Esophagus squamous epithelium (tissue), 4 donors: ENCODE measurements around the gene GOLGA8R.
"Not testable (repeated sequence)": the region's sequence is repeated elsewhere in the genome, so short reads cannot be mapped to it uniquely, and the experiment has no call there.

Experiments
- CTCF ChIP-seq, 6 experiments: fragments of 450-650 bp in 4 of 6; fragments of 200-600 bp in 2 of 6; sonication (generic) in 2 of 6; IDR thresholded peaks; one replicate each; pipeline ENCODE4 v1.5.1; 2016 to 2019; ENCODE audit warnings: antibody characterized with exemption in 6 of 6, mild to moderate bottlenecking in 4 of 6, moderate library complexity in 4 of 6
- POLR2A ChIP-seq, 4 donors: fragments of 450-650 bp; IDR thresholded peaks; one replicate each; pipeline ENCODE4 v1.6.1; 2017; ENCODE audit warnings: antibody characterized with exemption in 4 of 4, mild to moderate bottlenecking in 4 of 4, moderate library complexity in 3 of 4

GRCh38 chr15:30374862-30375261 is 39.2 kb downstream of the GOLGA8R start:
- TF ChIP-seq CTCF, POLR2A (IDR thresholded peaks at IDR 0.05): not testable (repeated sequence)
